Upper lobe of left lung (tissue), 4 donors: Measurements from ENCODE around the gene RHBDF2.

ENCODE experiments used
- EP300 ChIP-seq, 4 donors: sonication (generic); formaldehyde crosslinking; IDR thresholded peaks; one replicate each; pipeline ENCODE4 v1.5.1; 2017; ENCODE audit warnings: antibody characterized with exemption in 4 of 4, control low read depth in 2 of 4
- POLR2A ChIP-seq, 4 donors: fragments of 450-650 bp; IDR thresholded peaks; one replicate each; pipeline ENCODE4 v1.5.1; 2016 to 2017; ENCODE audit warnings: antibody characterized with exemption in 4 of 4, mild to moderate bottlenecking in 2 of 4
- POLR2AphosphoS5 ChIP-seq, 2 donors: sonication (generic); formaldehyde crosslinking; IDR thresholded peaks; one replicate each; pipeline ENCODE4 v1.5.1; 2017; ENCODE audit warnings: antibody characterized with exemption in 2 of 2
- TF ChIP-seq, protein P1 (sequence below), 6 experiments: fragments of 450-650 bp in 4 of 6; fragments of 200-600 bp in 2 of 6; sonication (generic) in 2 of 6; IDR thresholded peaks; one replicate each; pipeline ENCODE4 v1.5.1; 2016 to 2019; ENCODE audit warnings: antibody characterized with exemption in 6 of 6

DNA sequence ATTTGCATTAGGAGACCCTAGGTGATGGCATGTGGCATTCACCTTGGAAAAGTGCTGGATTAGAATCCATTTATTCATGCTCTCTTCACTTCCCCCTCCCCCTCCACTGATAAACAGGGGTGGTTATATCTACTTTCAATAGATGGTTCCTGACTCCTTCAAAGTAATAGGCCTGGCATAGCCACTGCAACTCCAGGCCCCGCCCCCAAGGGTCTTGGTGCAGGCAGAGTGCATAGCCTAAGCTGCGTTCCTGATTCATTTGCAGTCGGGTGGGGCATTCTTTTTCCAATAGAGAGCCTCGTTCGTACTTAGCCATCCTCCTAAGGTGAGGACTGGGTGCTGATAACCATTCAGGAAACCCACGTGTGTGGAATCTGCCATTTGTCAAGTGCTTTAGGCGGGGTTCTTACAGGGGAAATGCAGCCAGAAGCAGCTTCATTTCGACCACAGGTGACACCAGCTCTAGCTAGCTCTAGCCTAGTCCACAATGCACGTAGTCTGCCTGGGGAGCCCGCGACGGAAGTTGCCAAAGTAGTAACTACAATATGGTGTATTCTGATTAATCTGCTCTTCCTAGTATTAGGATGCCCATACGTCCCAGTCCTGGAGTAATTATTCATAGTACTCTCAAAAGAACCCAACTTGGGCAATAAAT, 59.4 kb downstream of the RHBDF2 start:
- TF ChIP-seq POLR2A (IDR thresholded peaks at IDR 0.05) (no peak), EP300 (IDR thresholded peaks at IDR 0.05) (no peak), POLR2AphosphoS5 (IDR thresholded peaks at IDR 0.05) (no peak)
- TF ChIP-seq, protein P1, sequence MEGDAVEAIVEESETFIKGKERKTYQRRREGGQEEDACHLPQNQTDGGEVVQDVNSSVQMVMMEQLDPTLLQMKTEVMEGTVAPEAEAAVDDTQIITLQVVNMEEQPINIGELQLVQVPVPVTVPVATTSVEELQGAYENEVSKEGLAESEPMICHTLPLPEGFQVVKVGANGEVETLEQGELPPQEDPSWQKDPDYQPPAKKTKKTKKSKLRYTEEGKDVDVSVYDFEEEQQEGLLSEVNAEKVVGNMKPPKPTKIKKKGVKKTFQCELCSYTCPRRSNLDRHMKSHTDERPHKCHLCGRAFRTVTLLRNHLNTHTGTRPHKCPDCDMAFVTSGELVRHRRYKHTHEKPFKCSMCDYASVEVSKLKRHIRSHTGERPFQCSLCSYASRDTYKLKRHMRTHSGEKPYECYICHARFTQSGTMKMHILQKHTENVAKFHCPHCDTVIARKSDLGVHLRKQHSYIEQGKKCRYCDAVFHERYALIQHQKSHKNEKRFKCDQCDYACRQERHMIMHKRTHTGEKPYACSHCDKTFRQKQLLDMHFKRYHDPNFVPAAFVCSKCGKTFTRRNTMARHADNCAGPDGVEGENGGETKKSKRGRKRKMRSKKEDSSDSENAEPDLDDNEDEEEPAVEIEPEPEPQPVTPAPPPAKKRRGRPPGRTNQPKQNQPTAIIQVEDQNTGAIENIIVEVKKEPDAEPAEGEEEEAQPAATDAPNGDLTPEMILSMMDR (IDR thresholded peaks at IDR 0.05): no peak
